ENCODE measurements around the gene MT1B.

- TF ChIP-seq, protein P1, sequence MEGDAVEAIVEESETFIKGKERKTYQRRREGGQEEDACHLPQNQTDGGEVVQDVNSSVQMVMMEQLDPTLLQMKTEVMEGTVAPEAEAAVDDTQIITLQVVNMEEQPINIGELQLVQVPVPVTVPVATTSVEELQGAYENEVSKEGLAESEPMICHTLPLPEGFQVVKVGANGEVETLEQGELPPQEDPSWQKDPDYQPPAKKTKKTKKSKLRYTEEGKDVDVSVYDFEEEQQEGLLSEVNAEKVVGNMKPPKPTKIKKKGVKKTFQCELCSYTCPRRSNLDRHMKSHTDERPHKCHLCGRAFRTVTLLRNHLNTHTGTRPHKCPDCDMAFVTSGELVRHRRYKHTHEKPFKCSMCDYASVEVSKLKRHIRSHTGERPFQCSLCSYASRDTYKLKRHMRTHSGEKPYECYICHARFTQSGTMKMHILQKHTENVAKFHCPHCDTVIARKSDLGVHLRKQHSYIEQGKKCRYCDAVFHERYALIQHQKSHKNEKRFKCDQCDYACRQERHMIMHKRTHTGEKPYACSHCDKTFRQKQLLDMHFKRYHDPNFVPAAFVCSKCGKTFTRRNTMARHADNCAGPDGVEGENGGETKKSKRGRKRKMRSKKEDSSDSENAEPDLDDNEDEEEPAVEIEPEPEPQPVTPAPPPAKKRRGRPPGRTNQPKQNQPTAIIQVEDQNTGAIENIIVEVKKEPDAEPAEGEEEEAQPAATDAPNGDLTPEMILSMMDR (IDR thresholded peaks at IDR 0.05) = no peak
- no peak for TF ChIP-seq POLR2A (IDR thresholded peaks at IDR 0.05)
Measured at GRCh38 chr16:56645311-56645710, 6.4 kb upstream of the MT1B start.
